ENCODE results near the gene DOC2A. TPM values are rescaled to one million over a fixed set of nuclear protein-coding genes. Genes with fewer than 3 reads are reported as not detected.

Gene DOC2A
- total RNA-seq, 1 donor from 2014 or later, result 0.17 TPM

- DNase-seq (ENCODE audit: low read depth), result no peak
- no peak for TF ChIP-seq CTCF (conservative IDR thresholded peaks at IDR 0.05; ENCODE audit: low read depth, low read length)
- H3K4me3 ChIP-seq (ENCODE audit: low read depth, low read length), result no peak overlapping the region
Measured at GRCh38 chr16:29990883-29991570, 19.8 kb downstream of the DOC2A start.

- H3K4me3 ChIP-seq (ENCODE audit: low read depth, low read length), result no peak overlapping the region
- TF ChIP-seq CTCF (conservative IDR thresholded peaks at IDR 0.05; ENCODE audit: low read depth, low read length), result no peak
- DNase-seq (ENCODE audit: low read depth), result no peak
Measured at GRCh38 chr16:29990034-29990433, 20.8 kb downstream of the DOC2A start.

GRCh38 chr16:29989111-29989858, 21.5 kb downstream of the DOC2A start:
- no peak for DNase-seq (ENCODE audit: low read depth)
- no peak for TF ChIP-seq CTCF (conservative IDR thresholded peaks at IDR 0.05; ENCODE audit: low read depth, low read length)
- no peak overlapping the region for H3K4me3 ChIP-seq (ENCODE audit: low read depth, low read length)

GRCh38 chr16:29988346-29989075, 22.3 kb downstream of the DOC2A start:
- no peak for DNase-seq (ENCODE audit: low read depth)
- H3K4me3 ChIP-seq (ENCODE audit: low read depth, low read length), result no peak overlapping the region
- no peak for TF ChIP-seq CTCF (conservative IDR thresholded peaks at IDR 0.05; ENCODE audit: low read depth, low read length)

- no peak for TF ChIP-seq CTCF (conservative IDR thresholded peaks at IDR 0.05; ENCODE audit: low read depth, low read length)
- no peak overlapping the region for H3K4me3 ChIP-seq (ENCODE audit: low read depth, low read length)
- DNase-seq (ENCODE audit: low read depth), result no peak
Measured at GRCh38 chr16:29987371-29988085, 23.3 kb downstream of the DOC2A start.

- no peak for DNase-seq (ENCODE audit: low read depth)
- no peak for TF ChIP-seq CTCF (conservative IDR thresholded peaks at IDR 0.05; ENCODE audit: low read depth, low read length)
Measured at GRCh38 chr16:29986931-29987330, 23.9 kb downstream of the DOC2A start.

More at GRCh38 chr16:29986931-29987330, 23.9 kb downstream of the DOC2A start:
- no peak overlapping the region for H3K4me3 ChIP-seq (ENCODE audit: low read depth, low read length)

Data from epithelial cell of proximal tubule (primary cell).